WTC11 (cell line): ENCODE results near the gene GIGYF2. TPM values are rescaled to one million over a fixed set of nuclear protein-coding genes. Genes with fewer than 3 reads are reported as not detected.

Experiments used
- ATAC-seq: fragments of 200-7000 bp; cut with Tn5 transposase; 2 replicates; pipeline ENCODE4 v1.10.0; 2021; ENCODE audit warnings: mild to moderate bottlenecking, moderate library complexity
- CTCF ChIA-PET: fragments of 300-600 bp; sonication (Branson Sonifier 250); formaldehyde crosslinking; loops from one replicate; lab custom pipeline; 2021; ENCODE audit warnings: antibody characterized with exemption; lab: Charles Lee
- POLR2A ChIA-PET: fragments of 350-600 bp; sonication (Branson Sonifier 250); formaldehyde crosslinking; loops from one replicate; lab custom pipeline; 2021; ENCODE audit warnings: antibody characterized with exemption; lab: Charles Lee
- DNase-seq: peaks from one replicate; pipeline ENCODE4 v3.0.0; 2021; ENCODE audit warnings: low spot score
- H3K27ac Mint-ChIP-seq: 2 replicates; pipeline ENCODE4 v1.8.0; 2021; ENCODE audit warnings: mixed read lengths
- H3K27me3 Mint-ChIP-seq: 2 replicates; pipeline ENCODE4 v1.8.0; 2021; ENCODE audit warnings: low read depth, mild to moderate bottlenecking, moderate library complexity, mixed read lengths
- H3K36me3 Mint-ChIP-seq: 2 replicates; pipeline ENCODE4 v1.8.0; 2021; ENCODE audit warnings: mixed read lengths
- H3K4me1 Mint-ChIP-seq: 2 replicates; pipeline ENCODE4 v1.8.0; 2022; ENCODE audit warnings: mixed read lengths
- H3K4me3 Mint-ChIP-seq: 2 replicates; pipeline ENCODE4 v1.8.0; 2021; ENCODE audit warnings: mild to moderate bottlenecking, moderate library complexity, mixed read lengths
- H3K9me3 Mint-ChIP-seq: 2 replicates; pipeline ENCODE4 v1.8.0; 2021; ENCODE audit warnings: mixed read lengths
- FOXK1 ChIP-seq: sonication (generic); formaldehyde crosslinking; IDR thresholded peaks from 2 replicates; pipeline ENCODE4 v1.8.0; 2022; ENCODE audit warnings: mild to moderate bottlenecking, moderate library complexity, missing genetic modification reagents
- GRHL2 ChIP-seq: fragments of 250-450 bp; sonication (Bioruptor Pico); IDR thresholded peaks from 2 replicates; pipeline ENCODE4 v1.8.0; 2022; ENCODE audit warnings: mild to moderate bottlenecking, moderate library complexity; ENCODE audit not compliant: insufficient replicate concordance, severe bottlenecking
- GTF2I ChIP-seq: fragments of 250-450 bp; sonication (Bioruptor Pico); conservative IDR thresholded peaks from 2 replicates; pipeline ENCODE4 v1.4.0; 2021; ENCODE audit warnings: mild to moderate bottlenecking
- IRF2 ChIP-seq: sonication (generic); formaldehyde crosslinking; IDR thresholded peaks from 2 replicates; pipeline ENCODE4 v1.8.0; 2022; ENCODE audit warnings: low read depth, missing genetic modification reagents, borderline replicate concordance
- OVOL2 ChIP-seq: fragments of 250-450 bp; sonication (Bioruptor Pico); IDR thresholded peaks from 2 replicates; pipeline ENCODE4 v1.9.0; 2021; ENCODE audit warnings: mild to moderate bottlenecking, borderline replicate concordance
- SMAD3 ChIP-seq: sonication (generic); formaldehyde crosslinking; IDR thresholded peaks from 2 replicates; pipeline ENCODE4 v1.8.0; 2022; ENCODE audit warnings: missing genetic modification reagents, mild to moderate bottlenecking, borderline replicate concordance
- SMAD4 ChIP-seq: sonication (generic); formaldehyde crosslinking; IDR thresholded peaks from 2 replicates; pipeline ENCODE4 v1.8.0; 2022; ENCODE audit warnings: mild to moderate bottlenecking, missing genetic modification reagents
- TEAD4 ChIP-seq: sonication (generic); formaldehyde crosslinking; IDR thresholded peaks from 2 replicates; pipeline ENCODE4 v1.8.0; 2022; ENCODE audit warnings: mild to moderate bottlenecking, missing genetic modification reagents
- TP53 ChIP-seq: sonication (generic); formaldehyde crosslinking; IDR thresholded peaks from 2 replicates; pipeline ENCODE4 v1.8.1; 2023; ENCODE audit warnings: mild to moderate bottlenecking, missing genetic modification reagents
- ZNF138 ChIP-seq: sonication (generic); formaldehyde crosslinking; conservative IDR thresholded peaks from 2 replicates; pipeline ENCODE4 v1.8.1; 2022; ENCODE audit warnings: mild to moderate bottlenecking, moderate library complexity, missing genetic modification reagents
- ZNF396 ChIP-seq: fragments of 250-450 bp; sonication (Bioruptor Pico); IDR thresholded peaks from 2 replicates; pipeline ENCODE4 v1.8.0; 2021; ENCODE audit warnings: mild to moderate bottlenecking, moderate library complexity, borderline replicate concordance
- ZNF423 ChIP-seq: fragments of 250-450 bp; sonication (Bioruptor Pico); IDR thresholded peaks from 2 replicates; pipeline ENCODE4 v2.1.2; 2022; ENCODE audit warnings: mild to moderate bottlenecking, moderate library complexity
- total RNA-seq: library from RNA; stranded (reverse); gene quantifications from 3 replicates; pipeline ENCODE4 v1.2.3, GENCODE V29; 2021
- TF ChIP-seq, protein P1 (sequence below): sonication (generic); formaldehyde crosslinking; IDR thresholded peaks from 2 replicates; pipeline ENCODE4 v1.8.1; 2023; ENCODE audit warnings: mild to moderate bottlenecking, missing genetic modification reagents
- TF ChIP-seq, protein P2 (sequence below): fragments of 250-450 bp; sonication (Bioruptor Pico); IDR thresholded peaks from 2 replicates; pipeline ENCODE4 v1.9.0; 2021; ENCODE audit warnings: mild to moderate bottlenecking
- TF ChIP-seq, protein P3 (sequence below): sonication (generic); formaldehyde crosslinking; IDR thresholded peaks from 2 replicates; pipeline ENCODE4 v1.8.1; 2023; ENCODE audit warnings: mild to moderate bottlenecking, moderate library complexity, missing genetic modification reagents
- TF ChIP-seq, protein P4 (sequence below): sonication (generic); formaldehyde crosslinking; IDR thresholded peaks from 2 replicates; pipeline ENCODE4 v1.8.0; 2023; ENCODE audit warnings: mild to moderate bottlenecking, missing genetic modification reagents
- TF ChIP-seq, protein P5 (sequence below): sonication (generic); formaldehyde crosslinking; IDR thresholded peaks from 2 replicates; pipeline ENCODE4 v1.8.1; 2022; ENCODE audit warnings: mild to moderate bottlenecking, missing genetic modification reagents, moderate library complexity, borderline replicate concordance
- TF ChIP-seq, protein P6 (sequence below): fragments of 250-450 bp; sonication (Bioruptor Pico); conservative IDR thresholded peaks from 2 replicates; pipeline ENCODE4 v1.9.0; 2021; ENCODE audit warnings: mild to moderate bottlenecking
- TF ChIP-seq, protein P7 (sequence below): sonication (generic); formaldehyde crosslinking; IDR thresholded peaks from 2 replicates; pipeline ENCODE4 v1.8.1; 2022; ENCODE audit warnings: missing genetic modification reagents, borderline replicate concordance
- TF ChIP-seq, protein P8 (sequence below): sonication (generic); formaldehyde crosslinking; conservative IDR thresholded peaks from 2 replicates; pipeline ENCODE4 v1.8.1; 2022; ENCODE audit warnings: mild to moderate bottlenecking, missing genetic modification reagents
- TF ChIP-seq, protein P9 (sequence below): sonication (generic); formaldehyde crosslinking; IDR thresholded peaks from 2 replicates; pipeline ENCODE4 v1.8.0; 2022; ENCODE audit warnings: mild to moderate bottlenecking, missing genetic modification reagents

The GIGYF2 gene
- total RNA-seq, 1 experiment from 2014 or later = 53.1 TPM

DNA sequence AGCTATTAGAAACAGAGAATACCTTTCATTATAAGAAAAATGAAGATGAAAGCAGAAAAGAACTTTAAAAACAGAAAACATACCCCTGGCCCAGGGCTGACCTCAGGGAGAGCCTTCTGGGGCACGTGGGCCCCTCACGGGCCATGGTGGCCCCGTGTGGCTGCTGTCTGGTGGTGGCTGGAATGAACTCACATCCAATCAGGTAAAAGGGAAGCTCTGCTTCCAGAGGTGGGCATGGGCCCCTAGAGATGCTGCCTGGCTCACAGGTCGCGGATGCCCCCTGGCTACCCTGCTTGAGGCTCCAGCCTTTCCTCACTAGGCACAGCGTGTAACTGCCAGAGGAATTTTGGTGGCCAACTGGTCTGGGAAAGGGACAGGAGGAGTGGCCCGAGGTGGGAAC is 189.5 kb downstream of the GIGYF2 start:
- H3K9me3 Mint-ChIP-seq = no peaks in the 10 kb centered on the region
- POLR2A ChIA-PET = no interaction called here
- no peak for TF ChIP-seq OVOL2 (CRISPR knock-in tag)
- TF ChIP-seq, protein P1, sequence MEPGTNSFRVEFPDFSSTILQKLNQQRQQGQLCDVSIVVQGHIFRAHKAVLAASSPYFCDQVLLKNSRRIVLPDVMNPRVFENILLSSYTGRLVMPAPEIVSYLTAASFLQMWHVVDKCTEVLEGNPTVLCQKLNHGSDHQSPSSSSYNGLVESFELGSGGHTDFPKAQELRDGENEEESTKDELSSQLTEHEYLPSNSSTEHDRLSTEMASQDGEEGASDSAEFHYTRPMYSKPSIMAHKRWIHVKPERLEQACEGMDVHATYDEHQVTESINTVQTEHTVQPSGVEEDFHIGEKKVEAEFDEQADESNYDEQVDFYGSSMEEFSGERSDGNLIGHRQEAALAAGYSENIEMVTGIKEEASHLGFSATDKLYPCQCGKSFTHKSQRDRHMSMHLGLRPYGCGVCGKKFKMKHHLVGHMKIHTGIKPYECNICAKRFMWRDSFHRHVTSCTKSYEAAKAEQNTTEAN = no peak
- TF ChIP-seq GRHL2 (CRISPR knock-in tag) = no peak
- TF ChIP-seq, protein P2, sequence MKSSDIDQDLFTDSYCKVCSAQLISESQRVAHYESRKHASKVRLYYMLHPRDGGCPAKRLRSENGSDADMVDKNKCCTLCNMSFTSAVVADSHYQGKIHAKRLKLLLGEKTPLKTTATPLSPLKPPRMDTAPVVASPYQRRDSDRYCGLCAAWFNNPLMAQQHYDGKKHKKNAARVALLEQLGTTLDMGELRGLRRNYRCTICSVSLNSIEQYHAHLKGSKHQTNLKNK (CRISPR knock-in tag) = no peak
- TF ChIP-seq GTF2I = no peak
- TF ChIP-seq TP53 (CRISPR knock-in tag) = no peak
- no peak for TF ChIP-seq ZNF396
- TF ChIP-seq, protein P3, sequence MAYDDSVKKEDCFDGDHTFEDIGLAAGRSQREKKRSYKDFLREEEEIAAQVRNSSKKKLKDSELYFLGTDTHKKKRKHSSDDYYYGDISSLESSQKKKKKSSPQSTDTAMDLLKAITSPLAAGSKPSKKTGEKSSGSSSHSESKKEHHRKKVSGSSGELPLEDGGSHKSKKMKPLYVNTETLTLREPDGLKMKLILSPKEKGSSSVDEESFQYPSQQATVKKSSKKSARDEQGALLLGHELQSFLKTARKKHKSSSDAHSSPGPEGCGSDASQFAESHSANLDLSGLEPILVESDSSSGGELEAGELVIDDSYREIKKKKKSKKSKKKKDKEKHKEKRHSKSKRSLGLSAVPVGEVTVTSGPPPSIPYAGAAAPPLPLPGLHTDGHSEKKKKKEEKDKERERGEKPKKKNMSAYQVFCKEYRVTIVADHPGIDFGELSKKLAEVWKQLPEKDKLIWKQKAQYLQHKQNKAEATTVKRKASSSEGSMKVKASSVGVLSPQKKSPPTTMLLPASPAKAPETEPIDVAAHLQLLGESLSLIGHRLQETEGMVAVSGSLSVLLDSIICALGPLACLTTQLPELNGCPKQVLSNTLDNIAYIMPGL (CRISPR knock-in tag) = no peak
- TF ChIP-seq, protein P4, sequence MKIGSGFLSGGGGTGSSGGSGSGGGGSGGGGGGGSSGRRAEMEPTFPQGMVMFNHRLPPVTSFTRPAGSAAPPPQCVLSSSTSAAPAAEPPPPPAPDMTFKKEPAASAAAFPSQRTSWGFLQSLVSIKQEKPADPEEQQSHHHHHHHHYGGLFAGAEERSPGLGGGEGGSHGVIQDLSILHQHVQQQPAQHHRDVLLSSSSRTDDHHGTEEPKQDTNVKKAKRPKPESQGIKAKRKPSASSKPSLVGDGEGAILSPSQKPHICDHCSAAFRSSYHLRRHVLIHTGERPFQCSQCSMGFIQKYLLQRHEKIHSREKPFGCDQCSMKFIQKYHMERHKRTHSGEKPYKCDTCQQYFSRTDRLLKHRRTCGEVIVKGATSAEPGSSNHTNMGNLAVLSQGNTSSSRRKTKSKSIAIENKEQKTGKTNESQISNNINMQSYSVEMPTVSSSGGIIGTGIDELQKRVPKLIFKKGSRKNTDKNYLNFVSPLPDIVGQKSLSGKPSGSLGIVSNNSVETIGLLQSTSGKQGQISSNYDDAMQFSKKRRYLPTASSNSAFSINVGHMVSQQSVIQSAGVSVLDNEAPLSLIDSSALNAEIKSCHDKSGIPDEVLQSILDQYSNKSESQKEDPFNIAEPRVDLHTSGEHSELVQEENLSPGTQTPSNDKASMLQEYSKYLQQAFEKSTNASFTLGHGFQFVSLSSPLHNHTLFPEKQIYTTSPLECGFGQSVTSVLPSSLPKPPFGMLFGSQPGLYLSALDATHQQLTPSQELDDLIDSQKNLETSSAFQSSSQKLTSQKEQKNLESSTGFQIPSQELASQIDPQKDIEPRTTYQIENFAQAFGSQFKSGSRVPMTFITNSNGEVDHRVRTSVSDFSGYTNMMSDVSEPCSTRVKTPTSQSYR (CRISPR knock-in tag) = no peak
- TF ChIP-seq, protein P5, sequence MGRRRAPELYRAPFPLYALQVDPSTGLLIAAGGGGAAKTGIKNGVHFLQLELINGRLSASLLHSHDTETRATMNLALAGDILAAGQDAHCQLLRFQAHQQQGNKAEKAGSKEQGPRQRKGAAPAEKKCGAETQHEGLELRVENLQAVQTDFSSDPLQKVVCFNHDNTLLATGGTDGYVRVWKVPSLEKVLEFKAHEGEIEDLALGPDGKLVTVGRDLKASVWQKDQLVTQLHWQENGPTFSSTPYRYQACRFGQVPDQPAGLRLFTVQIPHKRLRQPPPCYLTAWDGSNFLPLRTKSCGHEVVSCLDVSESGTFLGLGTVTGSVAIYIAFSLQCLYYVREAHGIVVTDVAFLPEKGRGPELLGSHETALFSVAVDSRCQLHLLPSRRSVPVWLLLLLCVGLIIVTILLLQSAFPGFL (CRISPR knock-in tag) = no peak
- no peak for TF ChIP-seq SMAD3
- H3K4me3 Mint-ChIP-seq = no peak overlapping the region
- ATAC-seq (no peak), DNase-seq (no peak)
- no peaks in the 10 kb centered on the region for H3K36me3 Mint-ChIP-seq
- H3K4me1 Mint-ChIP-seq = peaks cover 23% of the 10 kb centered on the region
- no peak overlapping the region for H3K27ac Mint-ChIP-seq
- peaks cover 2% of the 10 kb centered on the region; the same call in 1 of the 2 replicates for H3K27me3 Mint-ChIP-seq
- CTCF ChIA-PET = interaction anchor here (0.6 to 1.6 kb wide), 17 partner anchors 10 to 212 kb away, joined by 3 to 9 read pairs (median 3); partner anchors contain the start of genes NGEF and SNORC

DNA sequence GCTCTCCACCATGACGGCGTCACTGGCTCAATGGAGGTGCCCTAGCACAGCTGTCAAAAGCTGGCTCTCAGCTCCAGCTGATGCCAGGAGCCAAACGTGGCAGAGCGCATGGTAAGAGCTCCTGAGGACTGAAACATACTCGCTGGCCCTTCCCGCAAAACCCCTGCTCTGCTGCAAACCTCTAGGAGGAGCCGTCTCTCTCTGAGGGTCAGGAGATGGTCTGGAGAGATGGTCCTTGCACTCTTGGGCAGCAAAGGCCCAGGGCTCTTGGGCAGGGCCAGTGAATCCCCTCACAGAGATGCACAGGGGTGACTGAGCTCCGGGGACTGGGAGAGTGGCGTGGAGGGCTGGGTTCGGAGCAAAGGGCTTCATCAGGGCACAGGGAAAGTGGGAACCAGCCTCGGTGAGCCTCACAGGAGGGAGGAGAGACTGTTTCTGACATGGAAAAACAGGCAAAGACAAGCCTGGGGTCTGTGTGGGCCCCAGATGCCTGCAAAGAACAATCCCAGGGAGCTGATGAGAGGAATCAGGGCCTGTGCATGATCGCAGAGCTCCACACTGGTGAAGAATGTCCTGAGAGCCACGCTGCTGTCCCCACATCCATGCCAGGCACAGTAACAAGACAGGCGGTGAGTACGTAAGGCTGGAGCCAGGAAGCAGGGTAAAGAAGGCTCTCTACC is 190.2 kb downstream of the GIGYF2 start:
- peaks cover 27% of the 10 kb centered on the region for H3K4me1 Mint-ChIP-seq
- H3K36me3 Mint-ChIP-seq = no peaks in the 10 kb centered on the region
- peak; percentile 33 for ATAC-seq
- no peaks in the 10 kb centered on the region for H3K9me3 Mint-ChIP-seq
- H3K27ac Mint-ChIP-seq = 0 out of 2 replicates have a peak overlapping the region, but pooled peaks have one; percentile 66
- peak; percentile 48 for DNase-seq
- CTCF ChIA-PET = interaction anchor here (0.6 to 1.6 kb wide), 19 partner anchors 10 to 466 kb away, joined by 3 to 9 read pairs (median 3); partner anchors contain the start of genes NGEF and SNORC
- H3K4me3 Mint-ChIP-seq = no peak overlapping the region
- H3K27me3 Mint-ChIP-seq = peaks cover 3% of the 10 kb centered on the region; the same call in 1 of the 2 replicates
- POLR2A ChIA-PET = no interaction called here
- TF ChIP-seq, protein P6, sequence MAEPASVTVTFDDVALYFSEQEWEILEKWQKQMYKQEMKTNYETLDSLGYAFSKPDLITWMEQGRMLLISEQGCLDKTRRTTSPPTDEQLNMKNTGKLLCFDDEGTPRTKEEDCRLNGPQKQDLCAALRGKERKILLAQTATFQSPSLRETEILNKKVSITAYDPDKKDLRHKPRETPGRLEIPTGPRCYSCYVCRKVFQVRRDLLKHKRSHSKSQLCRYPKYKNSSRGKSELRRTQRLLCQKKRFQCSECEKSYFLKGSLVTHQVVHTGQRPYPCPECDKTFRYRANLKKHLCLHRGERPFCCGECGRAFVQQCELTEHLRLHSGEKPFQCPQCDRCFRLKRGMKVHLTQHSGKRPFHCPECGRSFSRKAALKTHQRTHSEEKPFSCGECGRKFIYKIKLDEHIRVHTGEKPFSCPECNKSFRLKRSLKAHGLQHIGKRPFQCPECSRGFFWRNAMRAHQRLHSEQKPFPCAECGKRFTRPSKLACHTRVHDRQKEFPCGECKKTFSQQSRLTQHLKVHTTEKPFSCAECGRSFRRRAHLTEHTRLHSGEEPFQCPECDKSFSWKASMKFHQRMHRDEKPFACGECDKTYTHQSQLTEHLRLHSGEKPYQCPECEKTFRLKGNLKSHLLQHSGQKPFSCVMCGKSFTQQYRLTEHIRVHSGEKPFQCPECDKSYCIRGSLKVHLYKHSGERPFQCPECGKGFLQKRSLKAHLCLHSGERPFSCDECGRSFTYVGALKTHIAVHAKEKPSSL (CRISPR knock-in tag) = no peak
- TF ChIP-seq OVOL2 (CRISPR knock-in tag) = no peak
- TF ChIP-seq ZNF423 = no peak
- no peak for TF ChIP-seq SMAD4
- TF ChIP-seq, protein P7, sequence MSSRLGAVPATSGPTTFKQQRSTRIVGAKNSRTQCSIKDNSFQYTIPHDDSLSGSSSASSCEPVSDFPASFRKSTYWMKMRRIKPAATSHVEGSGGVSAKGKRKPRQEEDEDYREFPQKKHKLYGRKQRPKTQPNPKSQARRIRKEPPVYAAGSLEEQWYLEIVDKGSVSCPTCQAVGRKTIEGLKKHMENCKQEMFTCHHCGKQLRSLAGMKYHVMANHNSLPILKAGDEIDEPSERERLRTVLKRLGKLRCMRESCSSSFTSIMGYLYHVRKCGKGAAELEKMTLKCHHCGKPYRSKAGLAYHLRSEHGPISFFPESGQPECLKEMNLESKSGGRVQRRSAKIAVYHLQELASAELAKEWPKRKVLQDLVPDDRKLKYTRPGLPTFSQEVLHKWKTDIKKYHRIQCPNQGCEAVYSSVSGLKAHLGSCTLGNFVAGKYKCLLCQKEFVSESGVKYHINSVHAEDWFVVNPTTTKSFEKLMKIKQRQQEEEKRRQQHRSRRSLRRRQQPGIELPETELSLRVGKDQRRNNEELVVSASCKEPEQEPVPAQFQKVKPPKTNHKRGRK (CRISPR knock-in tag) = no peak
- TF ChIP-seq IRF2 = no peak
- TF ChIP-seq FOXK1 = no peak
- TF ChIP-seq, protein P8, sequence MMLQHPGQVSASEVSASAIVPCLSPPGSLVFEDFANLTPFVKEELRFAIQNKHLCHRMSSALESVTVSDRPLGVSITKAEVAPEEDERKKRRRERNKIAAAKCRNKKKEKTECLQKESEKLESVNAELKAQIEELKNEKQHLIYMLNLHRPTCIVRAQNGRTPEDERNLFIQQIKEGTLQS (CRISPR knock-in tag) = no peak
- TF ChIP-seq ZNF138 (CRISPR knock-in tag) = no peak
- TF ChIP-seq, protein P9, sequence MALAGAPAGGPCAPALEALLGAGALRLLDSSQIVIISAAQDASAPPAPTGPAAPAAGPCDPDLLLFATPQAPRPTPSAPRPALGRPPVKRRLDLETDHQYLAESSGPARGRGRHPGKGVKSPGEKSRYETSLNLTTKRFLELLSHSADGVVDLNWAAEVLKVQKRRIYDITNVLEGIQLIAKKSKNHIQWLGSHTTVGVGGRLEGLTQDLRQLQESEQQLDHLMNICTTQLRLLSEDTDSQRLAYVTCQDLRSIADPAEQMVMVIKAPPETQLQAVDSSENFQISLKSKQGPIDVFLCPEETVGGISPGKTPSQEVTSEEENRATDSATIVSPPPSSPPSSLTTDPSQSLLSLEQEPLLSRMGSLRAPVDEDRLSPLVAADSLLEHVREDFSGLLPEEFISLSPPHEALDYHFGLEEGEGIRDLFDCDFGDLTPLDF (CRISPR knock-in tag) = no peak
- no peak for TF ChIP-seq TEAD4 (CRISPR knock-in tag)
